ENCODE measurements around the gene CEP63.

- TF ChIP-seq YY1 (IDR thresholded peaks at IDR 0.05; ENCODE audit: insufficient read depth, insufficient read length) = no peak
- no peak for TF ChIP-seq ZNF274 (IDR thresholded peaks at IDR 0.05; ENCODE audit: low read depth, low read length)
- TF ChIP-seq SUZ12 (IDR thresholded peaks at IDR 0.05; ENCODE audit: extremely low read depth, insufficient read depth, insufficient read length) = no peak
These were observed 93.3 kb downstream of the CEP63 start for GRCh38 chr3:134579141-134579665.

Data from NT2/D1 (cell line).